HUDEP-2 (cell line): ENCODE results near the gene ARFIP1.
"Not testable (repeated sequence)": the region's sequence is repeated elsewhere in the genome, so short reads cannot be mapped to it uniquely, and the experiment has no call there.

Experiments used
- DNase-seq, 76 experiments: peaks; one replicate each; lab custom pipeline; 2025; ENCODE audit not compliant: unreplicated experiment in 76 of 76; lab: John Stamatoyannopoulos, UW

Gene ARFIP1

GRCh38 chr4:152836936-152837335 lies 57.2 kb downstream of the ARFIP1 start:
- DNase-seq, result no peak

- not testable (repeated sequence) for DNase-seq
Measured at GRCh38 chr4:152839729-152840128, 60.0 kb downstream of the ARFIP1 start.

- no peak for DNase-seq
Measured at GRCh38 chr4:152843481-152844090, 63.8 kb downstream of the ARFIP1 start.

GRCh38 chr4:152847376-152847775 lies 67.6 kb downstream of the ARFIP1 start:
- DNase-seq, result no peak

- no peak for DNase-seq
Measured at GRCh38 chr4:152848508-152848907, 68.8 kb downstream of the ARFIP1 start.

- no peak for DNase-seq
Measured at GRCh38 chr4:152849350-152849749, 69.6 kb downstream of the ARFIP1 start.

- peak in 1 of 76 experiments; percentile 14 for DNase-seq
Measured at GRCh38 chr4:152850377-152850776, 70.6 kb downstream of the ARFIP1 start.

GRCh38 chr4:152851226-152851625 lies 71.5 kb downstream of the ARFIP1 start:
- no peak for DNase-seq

GRCh38 chr4:152853293-152853692 lies 73.5 kb downstream of the ARFIP1 start:
- no peak for DNase-seq

- DNase-seq, result not testable (repeated sequence)
Measured at GRCh38 chr4:152854016-152854415, 74.3 kb downstream of the ARFIP1 start.

- no peak for DNase-seq
Measured at GRCh38 chr4:152856960-152857359, 77.2 kb downstream of the ARFIP1 start.

- no peak for DNase-seq
Measured at GRCh38 chr4:152858934-152859333, 79.2 kb downstream of the ARFIP1 start.

GRCh38 chr4:152860046-152860445 lies 80.3 kb downstream of the ARFIP1 start:
- DNase-seq, result no peak

- no peak for DNase-seq
Measured at GRCh38 chr4:152862608-152863007, 82.9 kb downstream of the ARFIP1 start.

GRCh38 chr4:152864361-152864760 lies 84.6 kb downstream of the ARFIP1 start:
- no peak for DNase-seq

- not testable (repeated sequence) for DNase-seq
Measured at GRCh38 chr4:152866432-152866993, 86.8 kb downstream of the ARFIP1 start.

- DNase-seq, result no peak
Measured at GRCh38 chr4:152870606-152871005, 90.9 kb downstream of the ARFIP1 start.

GRCh38 chr4:152875261-152875660 lies 95.5 kb downstream of the ARFIP1 start:
- DNase-seq, result no peak

- DNase-seq, result no peak
Measured at GRCh38 chr4:152877868-152878267, 98.1 kb downstream of the ARFIP1 start.

GRCh38 chr4:152880263-152880662 lies 100.5 kb downstream of the ARFIP1 start:
- DNase-seq, result no peak

GRCh38 chr4:152881974-152882373 lies 102.2 kb downstream of the ARFIP1 start:
- no peak for DNase-seq

- DNase-seq, result no peak
Measured at GRCh38 chr4:152885185-152885584, 105.4 kb downstream of the ARFIP1 start.

- no peak for DNase-seq
Measured at GRCh38 chr4:152886201-152886600, 106.4 kb downstream of the ARFIP1 start.
